Hindlimb muscle (tissue), 1 donor: Measurements from ENCODE around the gene TRIM40. TPM values are rescaled to one million over a fixed set of nuclear protein-coding genes. Genes with fewer than 3 reads are reported as not detected.
"Not testable (repeated sequence)": the region's sequence is repeated elsewhere in the genome, so short reads cannot be mapped to it uniquely, and the experiment has no call there.

Experiments
- DNase-seq: peaks from one replicate; pipeline ENCODE4 v3.0.0-alpha.2; 2013
- polyA plus RNA-seq: library from polyadenylated mRNA; unstranded; fragments of 120-200 nt; gene quantifications from one replicate; pipeline ENCODE4 v1.2.1, GENCODE V29; 2013; ENCODE audit not compliant: insufficient read length

The TRIM40 gene
- polyA plus RNA-seq, 1 donor, result not detected

DNA sequence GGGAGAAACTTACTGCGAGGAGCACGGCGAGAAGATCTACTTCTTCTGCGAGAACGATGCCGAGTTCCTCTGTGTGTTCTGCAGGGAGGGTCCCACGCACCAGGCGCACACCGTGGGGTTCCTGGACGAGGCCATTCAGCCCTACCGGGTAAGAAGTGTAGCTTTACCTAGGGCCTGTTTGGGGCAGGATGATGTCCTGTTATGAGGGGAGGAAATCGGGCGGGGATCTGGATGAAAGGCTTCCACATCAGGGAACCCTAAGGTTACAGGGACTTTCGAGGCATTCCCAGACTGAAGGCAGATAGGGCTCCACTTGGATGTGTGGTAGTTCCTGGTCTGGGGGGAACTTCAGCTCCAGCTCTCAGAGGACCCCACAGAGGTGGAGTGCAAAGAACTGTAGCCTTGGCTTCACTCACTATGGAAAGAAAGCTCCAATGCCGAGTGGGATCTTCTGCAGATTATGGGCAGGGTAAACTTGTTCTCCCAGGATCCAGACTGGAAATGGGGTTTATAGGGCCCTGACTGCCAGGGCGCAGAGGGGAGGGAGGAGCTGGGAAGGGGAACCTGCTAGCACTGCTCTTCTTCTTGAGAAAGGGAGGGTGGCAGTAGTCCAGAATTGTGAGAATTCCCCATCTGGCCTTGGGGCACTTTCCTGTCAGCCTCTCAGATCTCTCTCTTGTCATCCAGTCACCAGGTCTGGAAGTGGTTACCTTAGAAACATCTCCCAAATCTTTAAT is 28.1 kb downstream of the TRIM40 start:
- no peak for DNase-seq

- DNase-seq, result no peak
These were observed 28.8 kb downstream of the TRIM40 start for GRCh38 chr6:30164714-30165113.

DNA sequence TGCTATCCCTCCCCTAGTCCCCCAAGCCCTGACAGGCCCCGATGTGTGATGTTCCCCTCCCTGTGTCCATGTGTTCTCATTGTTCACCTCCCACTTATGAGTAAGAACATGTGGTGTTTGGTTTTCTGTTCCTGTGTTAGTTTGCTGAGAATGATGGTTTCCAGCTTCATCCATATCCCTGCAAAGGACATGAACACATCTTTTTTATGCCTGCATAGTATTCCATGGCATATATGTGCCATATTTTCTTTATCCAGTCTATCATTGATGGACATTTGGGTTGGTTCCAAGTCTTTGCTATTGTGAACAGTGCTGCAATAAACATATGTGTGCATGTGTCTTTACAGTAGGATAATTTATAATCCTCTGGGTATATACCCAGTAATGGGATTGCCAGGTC is 29.3 kb downstream of the TRIM40 start:
- DNase-seq, result not testable (repeated sequence)

DNA sequence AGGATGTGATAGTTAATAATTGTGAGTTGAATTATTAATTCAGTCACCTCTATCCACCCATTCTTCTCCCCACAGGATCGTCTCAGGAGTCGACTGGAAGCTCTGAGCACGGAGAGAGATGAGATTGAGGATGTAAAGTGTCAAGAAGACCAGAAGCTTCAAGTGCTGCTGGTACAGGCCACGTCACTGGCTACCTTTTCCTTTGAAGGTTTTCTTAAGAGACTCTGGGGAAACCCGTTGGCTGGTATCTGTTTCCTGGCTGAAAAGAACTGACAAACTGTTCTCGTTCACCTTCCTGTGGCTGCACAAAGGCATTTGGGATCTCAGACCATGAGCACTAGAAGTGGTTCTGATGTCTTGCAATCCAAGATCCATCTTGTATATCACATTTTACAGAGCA is 31.2 kb downstream of the TRIM40 start:
- DNase-seq, result no peak

- no peak for DNase-seq
These were observed 32.8 kb downstream of the TRIM40 start for GRCh38 chr6:30168741-30169140.

- no peak for DNase-seq
These were observed 34.0 kb downstream of the TRIM40 start for GRCh38 chr6:30169658-30170614.

- no peak for DNase-seq
These were observed 35.9 kb downstream of the TRIM40 start for GRCh38 chr6:30171677-30172471.

GRCh38 chr6:30172681-30173080 is 36.7 kb downstream of the TRIM40 start:
- DNase-seq, result no peak

GRCh38 chr6:30175765-30176164 is 39.8 kb downstream of the TRIM40 start:
- no peak for DNase-seq

DNA sequence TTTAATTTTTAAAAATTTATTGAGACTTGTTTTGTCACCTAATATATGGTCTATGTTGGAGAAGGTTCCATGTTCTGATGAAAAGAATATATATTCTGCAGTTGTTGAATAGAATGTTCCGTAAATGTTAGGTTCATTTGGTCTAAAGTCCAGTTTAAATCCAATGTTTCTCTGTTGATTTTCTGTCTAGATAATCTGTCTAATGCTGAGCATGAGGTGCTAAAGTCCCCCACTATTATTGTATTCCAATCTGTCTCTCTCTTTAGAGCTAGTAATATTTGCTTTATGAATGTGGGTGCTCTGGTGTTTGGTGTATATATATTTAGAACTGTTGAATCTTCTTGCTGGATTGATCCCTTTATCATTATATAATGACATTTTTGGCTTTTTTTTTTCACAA is 42.9 kb downstream of the TRIM40 start:
- DNase-seq, result no peak

DNA sequence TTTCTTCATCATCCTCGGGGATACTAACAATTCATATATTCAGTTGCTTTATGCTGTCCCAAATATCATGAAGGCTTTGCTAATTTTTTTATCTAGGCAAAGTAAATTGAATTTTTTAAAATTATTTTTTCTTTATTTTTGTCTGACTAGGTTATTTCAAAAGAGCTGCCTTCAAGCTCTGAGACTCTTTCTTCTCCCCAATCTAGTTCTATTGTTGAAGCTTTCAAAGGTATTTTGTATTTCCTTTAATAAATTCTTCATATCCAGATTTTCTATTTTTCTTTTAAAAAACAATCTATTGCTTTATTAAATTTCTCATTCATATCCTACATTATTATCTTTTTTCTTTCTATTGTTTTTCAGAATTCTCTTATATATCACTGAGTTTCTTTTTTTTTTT is 44.2 kb downstream of the TRIM40 start:
- no peak for DNase-seq

DNA sequence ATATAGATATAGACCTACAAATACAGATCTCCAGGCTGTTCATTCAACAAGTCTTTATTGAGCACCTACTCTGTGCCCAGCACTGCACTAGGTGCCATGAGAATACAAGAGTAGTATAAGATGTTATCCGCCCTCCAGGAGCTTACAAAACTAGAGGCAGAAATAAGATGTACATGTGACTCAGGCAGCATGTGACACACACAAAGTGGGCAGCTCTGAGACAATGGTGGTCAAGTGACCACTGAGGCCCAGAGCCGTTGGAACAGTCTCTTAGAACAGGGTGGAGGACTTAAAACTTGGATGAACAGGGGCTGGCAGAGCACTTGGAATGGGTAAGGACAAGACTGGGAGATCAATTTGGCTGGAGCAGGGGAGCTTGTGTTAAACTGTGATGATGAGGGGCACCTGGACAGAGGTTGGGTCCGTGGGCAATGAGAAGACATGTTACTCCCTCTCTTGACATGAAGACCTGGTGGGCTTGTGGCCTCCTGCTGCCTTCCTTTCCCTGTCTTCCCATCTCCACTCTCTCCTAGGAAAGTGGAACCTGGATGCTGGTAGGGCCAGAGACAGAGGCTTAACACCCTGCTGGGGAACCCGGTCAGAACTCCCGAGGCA is 48.6 kb downstream of the TRIM40 start:
- DNase-seq, result no peak

DNA sequence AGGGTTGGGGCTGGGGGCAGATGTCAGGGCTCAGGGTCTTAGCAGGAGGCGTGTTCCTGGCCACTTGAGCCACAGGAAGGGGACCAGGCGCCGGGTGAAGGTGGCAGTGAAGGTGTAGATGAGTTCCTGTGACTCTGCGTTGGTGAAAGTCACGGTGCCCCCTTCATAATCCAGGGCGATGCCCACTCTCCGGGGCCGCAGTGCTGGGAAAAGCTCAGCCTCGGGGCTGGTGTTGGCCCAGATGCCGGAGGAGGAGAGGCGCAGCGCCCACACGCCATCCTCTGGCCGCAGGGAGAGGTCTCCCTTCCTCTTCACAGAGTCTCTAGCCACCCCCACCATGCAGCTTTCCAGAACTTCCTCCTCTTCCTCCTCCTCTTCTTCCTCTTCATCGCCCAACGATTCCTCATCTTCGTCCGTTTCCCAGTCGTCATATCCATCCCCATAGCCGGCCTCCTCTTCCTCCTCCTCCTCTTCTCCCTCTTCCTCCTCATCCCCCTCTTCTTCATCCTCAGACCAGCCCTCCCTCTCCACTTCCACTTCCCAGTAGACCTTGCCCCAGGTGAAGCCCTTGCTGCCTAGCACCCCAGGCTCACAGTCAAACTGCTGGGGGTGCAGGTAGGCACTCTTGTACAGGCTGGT is 50.0 kb downstream of the TRIM40 start:
- no peak for DNase-seq

DNA sequence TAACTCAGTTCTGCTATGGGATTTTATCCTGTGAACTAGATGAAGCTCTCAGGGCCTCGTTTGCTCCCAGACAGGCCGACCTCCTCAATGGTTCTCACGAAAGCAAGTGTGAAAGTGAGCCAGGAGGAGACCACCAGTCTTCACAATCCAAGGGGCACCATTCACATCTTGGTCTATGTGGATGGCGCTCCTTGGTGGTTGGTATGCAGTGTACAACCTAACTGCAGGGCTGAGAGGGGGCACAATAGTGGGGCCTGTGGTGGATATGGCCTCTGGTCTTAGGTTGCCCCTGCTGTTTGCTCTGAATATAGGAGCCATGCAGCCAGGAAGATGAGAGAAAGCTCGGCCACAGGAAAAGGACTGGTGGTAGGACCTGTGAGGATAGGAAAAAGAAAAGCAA is 52.6 kb downstream of the TRIM40 start:
- no peak for DNase-seq

DNA sequence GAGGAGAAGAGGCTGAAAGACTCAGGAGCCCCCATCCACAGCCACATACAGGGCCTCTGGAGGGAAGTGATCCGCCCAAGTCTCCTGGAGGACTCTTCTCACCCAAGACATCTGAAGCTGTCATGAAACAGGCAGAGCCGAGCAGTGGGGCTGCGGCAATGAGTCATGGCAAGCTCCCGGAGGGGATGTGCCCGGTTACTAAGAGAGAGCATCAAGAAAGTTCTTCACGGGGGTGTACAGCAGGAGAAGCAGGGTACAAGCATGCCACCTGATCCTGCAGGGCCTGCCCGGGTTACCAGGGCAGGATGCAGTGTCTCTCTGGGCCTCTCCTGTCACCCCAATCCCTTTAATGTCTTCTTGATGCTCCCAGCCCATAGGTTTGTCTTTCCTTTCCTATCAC is 56.1 kb downstream of the TRIM40 start:
- no peak for DNase-seq

DNA sequence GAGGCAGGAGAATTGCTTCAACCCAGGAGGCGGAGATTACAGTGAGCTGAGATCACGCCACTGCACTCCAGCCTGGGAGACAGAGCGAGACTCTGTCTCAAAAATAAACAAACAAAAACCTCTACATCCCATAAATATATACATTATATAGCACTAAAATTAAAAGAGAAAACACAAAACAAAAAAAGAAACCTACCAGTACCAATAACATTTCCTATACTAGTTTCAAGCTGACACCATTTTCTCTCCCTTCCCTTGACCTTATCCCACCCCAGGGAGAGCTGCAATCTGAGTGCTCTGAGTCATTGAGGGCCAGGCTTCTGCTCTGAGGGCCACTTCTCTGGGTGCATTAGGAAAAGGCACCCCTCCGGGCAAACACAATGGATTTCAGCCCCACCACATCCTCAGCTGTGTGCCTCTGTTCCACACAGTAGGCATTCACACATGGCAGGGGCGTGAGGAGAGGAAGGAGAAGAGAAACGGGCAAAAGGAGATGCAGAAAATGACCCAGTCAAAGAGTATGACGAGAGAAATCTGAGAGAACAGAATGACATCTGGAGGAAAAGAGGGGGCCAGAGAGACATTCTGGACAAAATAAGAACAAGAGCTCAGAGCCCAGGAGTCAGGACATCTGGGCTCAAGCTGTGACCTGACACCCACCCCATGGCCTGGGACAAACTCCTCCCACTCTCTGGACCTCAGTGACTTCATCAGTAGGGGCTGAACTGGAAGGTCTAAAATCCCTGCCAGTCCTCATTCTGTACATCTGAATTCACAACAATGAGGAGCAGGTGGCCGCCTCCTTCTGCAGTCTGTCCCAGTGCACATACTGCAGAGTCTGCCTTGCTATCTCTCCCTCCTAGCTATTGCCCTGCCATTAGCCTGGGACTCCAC is 59.1 kb downstream of the TRIM40 start:
- no peak for DNase-seq

DNA sequence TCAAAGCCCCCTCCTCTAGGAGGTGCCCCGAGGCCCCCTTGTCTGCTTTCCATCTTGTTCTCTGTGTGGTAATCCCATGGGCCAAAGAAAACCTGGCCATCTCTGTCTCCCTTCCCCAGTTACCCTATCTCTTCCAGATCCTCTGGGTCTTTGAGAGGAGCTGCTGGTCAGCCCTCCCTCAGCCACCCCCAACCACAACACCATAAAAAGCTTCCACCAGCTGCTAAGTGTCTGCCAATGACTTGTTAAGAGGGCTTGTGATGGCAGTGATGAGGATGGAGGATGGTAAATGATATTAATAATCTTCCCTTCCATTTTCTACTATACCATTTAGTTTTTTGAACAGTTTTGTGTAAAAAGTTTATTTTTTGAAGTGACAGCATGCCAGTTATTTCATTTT is 60.0 kb downstream of the TRIM40 start:
- DNase-seq, result no peak

- no peak for DNase-seq
These were observed 60.4 kb downstream of the TRIM40 start for GRCh38 chr6:30196376-30196775.
